GM12801 (cell line): ENCODE data around the gene WSCD2.

Source experiments
- CTCF ChIP-seq: IDR thresholded peaks from one replicate; pipeline ENCODE4 v1.5.1; 2011; ENCODE audit warnings: control low read depth; ENCODE audit not compliant: insufficient read length; ENCODE audit errors: extremely low read depth

The WSCD2 gene

GRCh38 chr12:108091679-108092051 lies 37.4 kb upstream of the WSCD2 start:
- TF ChIP-seq CTCF = no peak

GRCh38 chr12:108093209-108093608 lies 35.9 kb upstream of the WSCD2 start:
- no peak for TF ChIP-seq CTCF

GRCh38 chr12:108094056-108094649 lies 34.9 kb upstream of the WSCD2 start:
- no peak for TF ChIP-seq CTCF

GRCh38 chr12:108097160-108097911 lies 31.8 kb upstream of the WSCD2 start:
- TF ChIP-seq CTCF = no peak

- TF ChIP-seq CTCF = no peak
Measured at GRCh38 chr12:108098374-108098773, 30.7 kb upstream of the WSCD2 start.

GRCh38 chr12:108099073-108099472 lies 30.0 kb upstream of the WSCD2 start:
- no peak for TF ChIP-seq CTCF

GRCh38 chr12:108099778-108100489 lies 29.2 kb upstream of the WSCD2 start:
- no peak for TF ChIP-seq CTCF
